C4-2B (cell line): ENCODE results near the gene AGAP5.

Experiments
- H3K27ac ChIP-seq: fragments of 450-650 bp; 2 replicates; pipeline ENCODE4 v1.5.1; 2017
- CTCF ChIP-seq: fragments of 450-650 bp; conservative IDR thresholded peaks from 2 replicates; pipeline ENCODE4 v1.5.1; 2017; ENCODE audit warnings: mild to moderate bottlenecking
- ZFX ChIP-seq: fragments of 450-650 bp; IDR thresholded peaks from 2 replicates; pipeline ENCODE4 v1.6.1; 2017

The AGAP5 gene

GRCh38 chr10:73629165-73629564, 68.7 kb downstream of the AGAP5 start:
- no peak overlapping the region for H3K27ac ChIP-seq
- TF ChIP-seq ZFX (no peak), CTCF (no peak)

DNA sequence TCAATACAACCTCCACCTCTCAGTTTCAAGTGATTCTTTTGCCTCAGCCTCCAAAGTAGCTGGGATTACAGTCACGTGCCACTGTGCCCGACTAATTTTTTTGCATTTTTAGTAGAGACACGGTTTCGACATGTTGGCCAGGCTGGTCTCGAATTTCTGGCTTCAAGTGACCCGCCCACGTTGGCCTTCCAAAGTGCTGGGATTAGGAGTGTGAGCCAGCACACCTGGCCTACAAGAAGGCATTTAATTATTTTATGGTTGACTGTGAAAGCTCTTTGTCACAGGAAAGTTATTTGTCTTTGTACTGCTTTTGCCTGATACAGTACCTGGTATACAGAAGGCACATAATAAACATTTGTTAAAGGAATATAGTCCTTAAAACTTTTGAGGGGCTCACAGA, 69.5 kb downstream of the AGAP5 start:
- TF ChIP-seq ZFX (no peak), CTCF (no peak)
- H3K27ac ChIP-seq = no peak overlapping the region

DNA sequence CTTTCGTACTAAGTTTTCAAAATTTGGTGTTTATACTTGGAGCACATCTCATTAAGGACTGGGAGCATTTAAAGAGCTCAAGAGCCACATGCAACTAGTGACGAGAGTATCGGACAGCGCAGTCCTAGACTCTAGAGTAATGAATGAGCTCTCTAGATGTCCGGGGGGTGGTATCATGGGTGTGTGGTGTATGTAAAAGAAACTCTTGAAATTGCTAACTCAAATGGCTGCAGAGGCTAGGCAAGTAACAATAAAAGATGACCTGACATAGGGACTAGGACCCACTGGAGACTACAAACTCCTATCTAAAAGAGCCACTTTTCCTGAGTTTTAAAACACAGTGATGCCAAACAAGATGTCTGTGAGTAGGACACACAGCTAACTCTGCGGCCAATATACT, 70.6 kb downstream of the AGAP5 start:
- no peak overlapping the region for H3K27ac ChIP-seq
- TF ChIP-seq ZFX = no peak
- no peak for TF ChIP-seq CTCF

- peak overlapping the region; percentile 90 for H3K27ac ChIP-seq
- TF ChIP-seq CTCF (no peak), ZFX (no peak)
Observed at GRCh38 chr10:73625884-73626752, 71.8 kb downstream of the AGAP5 start.

DNA sequence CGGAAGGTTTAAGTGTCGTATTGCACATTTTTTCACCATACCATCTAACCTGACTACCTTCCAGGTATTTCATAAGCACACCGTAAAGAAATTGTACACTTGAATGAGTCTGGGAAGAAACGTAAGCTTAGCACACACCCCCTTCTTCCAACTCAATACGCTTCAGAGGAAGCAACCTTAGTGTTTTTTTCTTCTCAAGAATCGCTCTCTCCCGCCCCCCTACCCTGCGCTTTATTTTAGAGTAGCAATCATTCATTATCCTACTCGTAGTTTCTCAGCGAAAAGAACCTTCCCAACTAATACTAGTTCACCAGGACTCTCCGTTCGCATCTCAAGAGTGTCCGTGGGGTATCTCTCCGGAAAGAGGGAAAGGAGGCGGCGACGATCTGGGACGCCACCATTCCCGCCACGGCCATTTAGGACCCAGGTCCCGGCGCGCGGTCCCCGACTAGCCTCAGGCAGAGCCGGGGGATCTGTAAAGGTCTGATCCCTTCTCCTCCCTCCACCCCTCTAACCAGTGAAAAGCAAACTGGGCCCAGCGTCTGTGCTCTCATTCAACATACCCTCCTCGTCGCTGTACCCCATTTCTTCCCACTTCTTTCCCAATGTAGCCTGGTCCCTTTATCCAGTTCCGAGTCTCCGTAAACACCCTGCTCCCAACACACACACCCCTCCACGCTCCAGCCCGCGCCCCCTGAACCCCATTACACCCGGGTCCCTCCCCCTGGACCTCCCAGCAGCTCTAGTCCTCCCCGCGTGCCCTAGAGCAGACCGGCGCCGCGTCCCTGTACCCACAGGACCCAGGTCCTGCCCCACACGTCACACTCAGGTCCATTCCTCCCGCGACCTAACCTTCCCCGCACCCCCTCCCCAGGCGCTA, 72.7 kb downstream of the AGAP5 start:
- TF ChIP-seq ZFX = no peak
- no peak for TF ChIP-seq CTCF
- H3K27ac ChIP-seq = peak overlapping the region; percentile 90
